HEK293T (cell line): ENCODE results near the gene VTI1A.

ENCODE experiments used
- CTCF ChIA-PET: fragments of 350-600 bp; formaldehyde crosslinking; extraction: SDS; loops from one replicate; lab custom pipeline; 2021; ENCODE audit warnings: antibody characterized with exemption, inconsistent platforms; lab: Yijun Ruan, JAX
- POLR2A ChIA-PET: fragments of 350-600 bp; formaldehyde crosslinking; extraction: SDS; loops from one replicate; lab custom pipeline; 2020; ENCODE audit warnings: antibody characterized with exemption, inconsistent platforms; lab: Yijun Ruan, JAX
- DNase-seq: peaks from one replicate; pipeline ENCODE4 v3.0.0; 2012; ENCODE audit warnings: mixed read lengths; ENCODE audit errors: extremely low spot score
- ARNT ChIP-seq: fragments of 450-650 bp; IDR thresholded peaks from 2 replicates; pipeline ENCODE4 v1.6.1; 2017; ENCODE audit warnings: mild to moderate bottlenecking
- BHLHE40 ChIP-seq: fragments of 450-650 bp; IDR thresholded peaks from 2 replicates; pipeline ENCODE4 v1.6.1; 2016; ENCODE audit warnings: mild to moderate bottlenecking, moderate library complexity, borderline replicate concordance
- CTBP1 ChIP-seq: fragments of 450-650 bp; IDR thresholded peaks from 2 replicates; pipeline ENCODE4 v1.6.1; 2016; ENCODE audit warnings: borderline replicate concordance
- ELF4 ChIP-seq: fragments of 450-650 bp; IDR thresholded peaks from 2 replicates; pipeline ENCODE4 v1.6.1; 2017; ENCODE audit warnings: antibody characterized with exemption
- FOXA1 ChIP-seq: fragments of 450-650 bp; IDR thresholded peaks from 2 replicates; pipeline ENCODE4 v1.6.1; 2016; ENCODE audit warnings: mild to moderate bottlenecking
- FOXK2 ChIP-seq: fragments of 450-650 bp; IDR thresholded peaks from 2 replicates; pipeline ENCODE4 v1.6.1; 2016; ENCODE audit warnings: mild to moderate bottlenecking
- FOXM1 ChIP-seq: fragments of 450-650 bp; IDR thresholded peaks from 2 replicates; pipeline ENCODE4 v1.6.1; 2017; ENCODE audit warnings: mild to moderate bottlenecking, borderline replicate concordance
- HDGF ChIP-seq: fragments of 450-650 bp; IDR thresholded peaks from 2 replicates; pipeline ENCODE4 v1.6.1; 2017; ENCODE audit warnings: antibody characterized with exemption, borderline replicate concordance
- L3MBTL2 ChIP-seq: fragments of 450-650 bp; conservative IDR thresholded peaks from 2 replicates; pipeline ENCODE4 v1.6.1; 2016; ENCODE audit warnings: mild to moderate bottlenecking
- LEF1 ChIP-seq: fragments of 450-650 bp; IDR thresholded peaks from 2 replicates; pipeline ENCODE4 v1.6.1; 2017; ENCODE audit warnings: mild to moderate bottlenecking, borderline replicate concordance
- NFRKB ChIP-seq: fragments of 450-650 bp; IDR thresholded peaks from 2 replicates; pipeline ENCODE4 v1.6.1; 2016; ENCODE audit warnings: mild to moderate bottlenecking, moderate library complexity
- PKNOX1 ChIP-seq: fragments of 450-650 bp; IDR thresholded peaks from 2 replicates; pipeline ENCODE4 v1.6.1; 2016
- SP1 ChIP-seq: fragments of 450-650 bp; IDR thresholded peaks from 2 replicates; pipeline ENCODE4 v1.6.1; 2017
- SUZ12 ChIP-seq: fragments of 450-650 bp; IDR thresholded peaks from 2 replicates; pipeline ENCODE4 v1.6.1; 2016; ENCODE audit warnings: mild to moderate bottlenecking
- TARDBP ChIP-seq: fragments of 450-650 bp; IDR thresholded peaks from 2 replicates; pipeline ENCODE4 v1.6.1; 2016
- ZNF384 ChIP-seq: fragments of 450-650 bp; IDR thresholded peaks from 2 replicates; pipeline ENCODE4 v1.6.1; 2016

Gene VTI1A

GRCh38 chr10:112558476-112559142 is 111.6 kb downstream of the VTI1A start:
- DNase-seq, result no peak
- ChIA-PET CTCF (no interaction called here), POLR2A (no interaction called here)
- peak; percentile 87 for TF ChIP-seq PKNOX1
- TF ChIP-seq ZNF384, result no peak

GRCh38 chr10:112559349-112559748 is 112.3 kb downstream of the VTI1A start:
- TF ChIP-seq BHLHE40, result no peak
- TF ChIP-seq ARNT, result no peak
- no peak for TF ChIP-seq NFRKB
- TF ChIP-seq ELF4, result no peak
- TF ChIP-seq FOXA1, result no peak
- no peak for TF ChIP-seq ZNF384
- no peak for TF ChIP-seq LEF1
- TF ChIP-seq HDGF, result no peak
- TF ChIP-seq PKNOX1, result no peak
- TF ChIP-seq CTBP1, result no peak
- no peak for TF ChIP-seq FOXM1
- TF ChIP-seq SP1, result no peak
- no peak for TF ChIP-seq TARDBP
- TF ChIP-seq SUZ12, result no peak
- no peak for TF ChIP-seq L3MBTL2
- TF ChIP-seq FOXK2, result no peak
- ChIA-PET POLR2A (no interaction called here), CTCF (no interaction called here)

GRCh38 chr10:112562122-112562521 is 115.1 kb downstream of the VTI1A start:
- TF ChIP-seq ZNF384 (no peak), FOXA1 (no peak), SUZ12 (no peak), SP1 (no peak), HDGF (no peak), FOXK2 (no peak), CTBP1 (no peak), FOXM1 (no peak), TARDBP (no peak), NFRKB (no peak)
- no peak for DNase-seq
- ChIA-PET POLR2A (no interaction called here), CTCF (interaction anchor here (0.8 kb wide), 1 partner anchor 31 kb away, joined by 3 read pairs; no protein-coding TSS in a partner anchor)

More at GRCh38 chr10:112559349-112559748, 112.3 kb downstream of the VTI1A start:
- no peak for DNase-seq

GRCh38 chr10:112562809-112563663 is 116.0 kb downstream of the VTI1A start:
- DNase-seq, result peak; percentile 16
- TF ChIP-seq SUZ12, result no peak
- no peak for TF ChIP-seq BHLHE40
- no peak for TF ChIP-seq L3MBTL2
- no peak for TF ChIP-seq CTBP1
- ChIA-PET POLR2A (no interaction called here), CTCF (no interaction called here)

GRCh38 chr10:112564337-112564736 is 117.3 kb downstream of the VTI1A start:
- no peak for TF ChIP-seq SUZ12
- TF ChIP-seq ZNF384, result no peak
- no peak for TF ChIP-seq FOXK2
- no peak for TF ChIP-seq HDGF
- TF ChIP-seq L3MBTL2, result no peak
- no peak for TF ChIP-seq ARNT
- no peak for TF ChIP-seq FOXM1
- TF ChIP-seq SP1, result no peak
- no peak for TF ChIP-seq TARDBP
- TF ChIP-seq ELF4, result no peak
- no peak for TF ChIP-seq BHLHE40
- no peak for TF ChIP-seq FOXA1
- no peak for TF ChIP-seq PKNOX1
- TF ChIP-seq NFRKB, result no peak
- POLR2A ChIA-PET, result no interaction called here
- DNase-seq, result no peak
- CTCF ChIA-PET, result interaction anchor here (0.6 to 1.4 kb wide), 2 partner anchors 86 to 821 kb away, joined by 5 read pairs; no protein-coding TSS in a partner anchor

- POLR2A ChIA-PET, result no interaction called here
- CTCF ChIA-PET, result no interaction called here
- TF ChIP-seq L3MBTL2, result no peak
- TF ChIP-seq CTBP1, result no peak
- no peak for TF ChIP-seq ELF4
- TF ChIP-seq FOXK2, result 0 out of 2 replicates have a peak, but pooled peaks have one; percentile 54
- DNase-seq, result peak; percentile 60
Observed at GRCh38 chr10:112565434-112566053, 118.5 kb downstream of the VTI1A start.
